Stimulated activated naive B cell treated with anti-CD40 and anti-IgM and Interleukin-4, amounts not matched to agents 10 μg/mL and 1 μg/mL and 100 μg/mL, for 72 hours (primary cell): ENCODE measurements around the gene GRID2.
"Not testable (repeated sequence)": the region's sequence is repeated elsewhere in the genome, so short reads cannot be mapped to it uniquely, and the experiment has no call there.

Experiments used
- ATAC-seq, 2 donors: fragments of 150-1000 bp; cut with Tn5 transposase; replicated peaks; 2 replicates each; pipeline ENCODE4 v1.10.0; 2021; ENCODE audit warnings: moderate library complexity in 1 of 2
- DNase-seq: peaks from one replicate; pipeline ENCODE4 v3.0.0; 2021
- H3K27ac Mint-ChIP-seq: one replicate; pipeline ENCODE4 v1.8.0; 2022; ENCODE audit warnings: mild to moderate bottlenecking, mixed read lengths
- H3K27me3 Mint-ChIP-seq, 2 donors: one replicate each; pipeline ENCODE4 v1.8.0; 2022; ENCODE audit warnings: mixed read lengths in 2 of 2
- H3K36me3 Mint-ChIP-seq, 2 donors: one replicate each; pipeline ENCODE4 v1.8.0; 2022; ENCODE audit warnings: mixed read lengths in 2 of 2, mild to moderate bottlenecking in 1 of 2
- H3K4me1 Mint-ChIP-seq, 2 donors: one replicate each; pipeline ENCODE4 v1.8.0; 2022; ENCODE audit warnings: mixed read lengths in 2 of 2, mild to moderate bottlenecking in 1 of 2
- H3K4me3 Mint-ChIP-seq, 2 donors: one replicate each; pipeline ENCODE4 v1.8.0; 2022; ENCODE audit warnings: mild to moderate bottlenecking in 2 of 2, mixed read lengths in 2 of 2, moderate library complexity in 1 of 2
- H3K9me3 Mint-ChIP-seq, 2 donors: one replicate each; pipeline ENCODE4 v1.8.0; 2022; ENCODE audit warnings: mixed read lengths in 2 of 2, mild to moderate bottlenecking in 1 of 2

The GRID2 gene

GRCh38 chr4:93605163-93605562 is 1301.4 kb downstream of the GRID2 start:
- Mint-ChIP-seq H3K27ac (no peak overlapping the region), H3K36me3 (no peaks in the 10 kb centered on the region), H3K9me3 (peaks cover 7 to 9% of the 10 kb centered on the region in 2 donors), H3K4me3 (no peak overlapping the region), H3K27me3 (no peaks in the 10 kb centered on the region), H3K4me1 (no peaks in the 10 kb centered on the region)
- ATAC-seq: no peak
- DNase-seq: no peak

GRCh38 chr4:93617606-93618005 is 1313.8 kb downstream of the GRID2 start:
- Mint-ChIP-seq H3K4me1 (no peaks in the 10 kb centered on the region), H3K4me3 (no peak overlapping the region), H3K36me3 (no peaks in the 10 kb centered on the region), H3K27ac (no peak overlapping the region), H3K9me3 (no peaks in the 10 kb centered on the region), H3K27me3 (no peaks in the 10 kb centered on the region)
- DNase-seq (no peak), ATAC-seq (no peak)

GRCh38 chr4:93633721-93634120 is 1330.0 kb downstream of the GRID2 start:
- DNase-seq: no peak
- no peaks in the 10 kb centered on the region for H3K36me3 Mint-ChIP-seq
- peaks cover 0 to 4% of the 10 kb centered on the region in 2 donors for H3K9me3 Mint-ChIP-seq
- no peaks in the 10 kb centered on the region for H3K27me3 Mint-ChIP-seq
- ATAC-seq: no peak
- no peaks in the 10 kb centered on the region for H3K4me1 Mint-ChIP-seq
- H3K4me3 Mint-ChIP-seq: no peak overlapping the region
- no peak overlapping the region for H3K27ac Mint-ChIP-seq

GRCh38 chr4:93635943-93636342 is 1332.2 kb downstream of the GRID2 start:
- no peaks in the 10 kb centered on the region for H3K4me1 Mint-ChIP-seq

GRCh38 chr4:93645120-93645519 is 1341.4 kb downstream of the GRID2 start:
- Mint-ChIP-seq H3K27me3 (no peaks in the 10 kb centered on the region), H3K9me3 (no peaks in the 10 kb centered on the region), H3K4me3 (no peak overlapping the region), H3K36me3 (no peaks in the 10 kb centered on the region), H3K4me1 (no peaks in the 10 kb centered on the region), H3K27ac (no peak overlapping the region)
- no peak for DNase-seq
- ATAC-seq: no peak

More at GRCh38 chr4:93635943-93636342, 1332.2 kb downstream of the GRID2 start:
- ATAC-seq (no peak), DNase-seq (no peak)
- no peak overlapping the region for H3K4me3 Mint-ChIP-seq
- H3K9me3 Mint-ChIP-seq: peaks cover 0 to 4% of the 10 kb centered on the region in 2 donors
- H3K27me3 Mint-ChIP-seq: no peaks in the 10 kb centered on the region
- H3K36me3 Mint-ChIP-seq: no peaks in the 10 kb centered on the region
- H3K27ac Mint-ChIP-seq: no peak overlapping the region

GRCh38 chr4:93646233-93646930 is 1342.6 kb downstream of the GRID2 start:
- no peaks in the 10 kb centered on the region for H3K27me3 Mint-ChIP-seq
- H3K9me3 Mint-ChIP-seq: no peaks in the 10 kb centered on the region
- H3K36me3 Mint-ChIP-seq: no peaks in the 10 kb centered on the region
- no peaks in the 10 kb centered on the region for H3K4me1 Mint-ChIP-seq
- no peak overlapping the region for H3K4me3 Mint-ChIP-seq
- no peak for DNase-seq
- no peak overlapping the region for H3K27ac Mint-ChIP-seq
- no peak for ATAC-seq

GRCh38 chr4:93648258-93648657 is 1344.5 kb downstream of the GRID2 start:
- ATAC-seq: no peak

GRCh38 chr4:93649828-93650227 is 1346.1 kb downstream of the GRID2 start:
- ATAC-seq: no peak
- H3K27ac Mint-ChIP-seq: no peak overlapping the region
- DNase-seq: no peak
- H3K4me1 Mint-ChIP-seq: no peaks in the 10 kb centered on the region
- H3K27me3 Mint-ChIP-seq: no peaks in the 10 kb centered on the region
- H3K36me3 Mint-ChIP-seq: no peaks in the 10 kb centered on the region
- H3K4me3 Mint-ChIP-seq: no peak overlapping the region
- no peaks in the 10 kb centered on the region for H3K9me3 Mint-ChIP-seq

More at GRCh38 chr4:93648258-93648657, 1344.5 kb downstream of the GRID2 start:
- H3K27ac Mint-ChIP-seq: no peak overlapping the region
- no peaks in the 10 kb centered on the region for H3K27me3 Mint-ChIP-seq
- H3K9me3 Mint-ChIP-seq: no peaks in the 10 kb centered on the region
- H3K36me3 Mint-ChIP-seq: no peaks in the 10 kb centered on the region
- no peaks in the 10 kb centered on the region for H3K4me1 Mint-ChIP-seq
- no peak overlapping the region for H3K4me3 Mint-ChIP-seq
- DNase-seq: no peak

- no peaks in the 10 kb centered on the region for H3K4me1 Mint-ChIP-seq
- ATAC-seq: no peak
- DNase-seq: no peak
- no peak overlapping the region for H3K4me3 Mint-ChIP-seq
- no peaks in the 10 kb centered on the region for H3K36me3 Mint-ChIP-seq
- H3K27ac Mint-ChIP-seq: no peak overlapping the region
- H3K27me3 Mint-ChIP-seq: no peaks in the 10 kb centered on the region
- no peaks in the 10 kb centered on the region for H3K9me3 Mint-ChIP-seq
Measured at GRCh38 chr4:93654211-93654610, 1350.4 kb downstream of the GRID2 start.

GRCh38 chr4:93657527-93657926 is 1353.8 kb downstream of the GRID2 start:
- DNase-seq (no peak), ATAC-seq (no peak)
- no peak overlapping the region for H3K4me3 Mint-ChIP-seq
- no peaks in the 10 kb centered on the region for H3K4me1 Mint-ChIP-seq
- no peaks in the 10 kb centered on the region for H3K9me3 Mint-ChIP-seq
- no peaks in the 10 kb centered on the region for H3K36me3 Mint-ChIP-seq
- no peaks in the 10 kb centered on the region for H3K27me3 Mint-ChIP-seq
- no peak overlapping the region for H3K27ac Mint-ChIP-seq

- Mint-ChIP-seq H3K36me3 (no peaks in the 10 kb centered on the region), H3K4me1 (no peaks in the 10 kb centered on the region), H3K27ac (no peak overlapping the region), H3K27me3 (no peaks in the 10 kb centered on the region), H3K4me3 (no peak overlapping the region), H3K9me3 (no peaks in the 10 kb centered on the region)
- no peak for DNase-seq
- ATAC-seq: no peak
Measured at GRCh38 chr4:93658443-93658842, 1354.7 kb downstream of the GRID2 start.

GRCh38 chr4:93659629-93660028 is 1355.9 kb downstream of the GRID2 start:
- no peaks in the 10 kb centered on the region for H3K27me3 Mint-ChIP-seq
- DNase-seq (no peak), ATAC-seq (no peak)
- no peaks in the 10 kb centered on the region for H3K4me1 Mint-ChIP-seq
- peaks cover 0 to 1% of the 10 kb centered on the region in 2 donors for H3K9me3 Mint-ChIP-seq
- H3K4me3 Mint-ChIP-seq: no peak overlapping the region
- no peaks in the 10 kb centered on the region for H3K36me3 Mint-ChIP-seq
- H3K27ac Mint-ChIP-seq: no peak overlapping the region

- Mint-ChIP-seq H3K27me3 (no peaks in the 10 kb centered on the region), H3K4me3 (no peak overlapping the region), H3K4me1 (no peaks in the 10 kb centered on the region), H3K36me3 (no peaks in the 10 kb centered on the region), H3K27ac (no peak overlapping the region), H3K9me3 (peaks cover 0 to 1% of the 10 kb centered on the region in 2 donors)
- ATAC-seq (no peak), DNase-seq (no peak)
Measured at GRCh38 chr4:93660036-93660435, 1356.3 kb downstream of the GRID2 start.

GRCh38 chr4:93670434-93670833 is 1366.7 kb downstream of the GRID2 start:
- Mint-ChIP-seq H3K4me1 (no peaks in the 10 kb centered on the region), H3K27me3 (no peaks in the 10 kb centered on the region), H3K36me3 (no peaks in the 10 kb centered on the region), H3K4me3 (no peak overlapping the region), H3K9me3 (peaks cover 2 to 3% of the 10 kb centered on the region in 2 donors), H3K27ac (no peak overlapping the region)
- ATAC-seq (no peak), DNase-seq (no peak)

GRCh38 chr4:93671093-93671492 is 1367.3 kb downstream of the GRID2 start:
- DNase-seq (no peak), ATAC-seq (no peak)
- H3K27me3 Mint-ChIP-seq: no peaks in the 10 kb centered on the region
- H3K9me3 Mint-ChIP-seq: peaks cover 2 to 3% of the 10 kb centered on the region in 2 donors
- no peak overlapping the region for H3K4me3 Mint-ChIP-seq
- H3K27ac Mint-ChIP-seq: no peak overlapping the region
- H3K36me3 Mint-ChIP-seq: no peaks in the 10 kb centered on the region
- no peaks in the 10 kb centered on the region for H3K4me1 Mint-ChIP-seq

GRCh38 chr4:93676937-93677336 is 1373.2 kb downstream of the GRID2 start:
- H3K4me1 Mint-ChIP-seq, H3K27me3 Mint-ChIP-seq, ATAC-seq, H3K4me3 Mint-ChIP-seq, H3K9me3 Mint-ChIP-seq, DNase-seq, H3K36me3 Mint-ChIP-seq, H3K27ac Mint-ChIP-seq: not testable (repeated sequence)
